GM23248 (cell line): ENCODE results near the gene POFUT2.

Source experiments
- EZH2 ChIP-seq: fragments of 200-600 bp; sonication (generic); IDR thresholded peaks from 2 replicates; pipeline ENCODE4 v1.6.1; 2018; ENCODE audit warnings: antibody characterized with exemption, mild to moderate bottlenecking; ENCODE audit not compliant: insufficient read depth, poor library complexity, severe bottlenecking
- EZH2phosphoT487 ChIP-seq: fragments of 200-600 bp; sonication (generic); IDR thresholded peaks from 2 replicates; pipeline ENCODE4 v1.6.1; 2018; ENCODE audit warnings: antibody characterized with exemption, moderate library complexity, mild to moderate bottlenecking, low read depth; ENCODE audit not compliant: insufficient read depth

- no peak for TF ChIP-seq EZH2phosphoT487
- no peak for TF ChIP-seq EZH2
Measured at GRCh38 chr21:45295576-45296365, 8.1 kb upstream of the POFUT2 start.
